H9 (cell line): ENCODE results near the gene C17orf114.

ENCODE experiments used
- DNase-seq: peaks from one replicate; pipeline ENCODE4 v3.0.0-alpha.2; 2017
- H2AFZ ChIP-seq: one replicate; pipeline ENCODE4 v1.6.1; 2013; ENCODE audit warnings: mild to moderate bottlenecking, low read length, control low read depth, moderate library complexity
- H2AK5ac ChIP-seq: 2 replicates; pipeline ENCODE4 v1.6.1; 2013; ENCODE audit warnings: low read length, control low read depth, mixed read lengths; ENCODE audit not compliant: insufficient read length
- H2BK120ac ChIP-seq: one replicate; pipeline ENCODE4 v1.6.1; 2013; ENCODE audit warnings: low read depth, mild to moderate bottlenecking, low read length, control low read depth, inconsistent platforms; ENCODE audit not compliant: poor library complexity, severe bottlenecking
- H2BK12ac ChIP-seq: 2 replicates; pipeline ENCODE4 v1.6.1; 2013; ENCODE audit warnings: low read length, control low read depth, mixed read lengths, low read depth; ENCODE audit not compliant: insufficient read length
- H2BK15ac ChIP-seq: 2 replicates; pipeline ENCODE4 v1.6.1; 2013; ENCODE audit warnings: low read depth, low read length, control low read depth
- H2BK20ac ChIP-seq: one replicate; pipeline ENCODE4 v1.6.1; 2013; ENCODE audit warnings: low read depth, mild to moderate bottlenecking, low read length, control low read depth, inconsistent platforms; ENCODE audit not compliant: poor library complexity, severe bottlenecking
- H2BK5ac ChIP-seq: 2 replicates; pipeline ENCODE4 v1.6.1; 2013; ENCODE audit warnings: low read length, control low read depth, mixed read lengths; ENCODE audit not compliant: insufficient read length
- H3K14ac ChIP-seq: 2 replicates; pipeline ENCODE4 v1.6.1; 2013; ENCODE audit warnings: low read length, control low read depth; ENCODE audit not compliant: insufficient read depth
- H3K18ac ChIP-seq: 2 replicates; pipeline ENCODE4 v1.6.1; 2013; ENCODE audit warnings: low read depth, mild to moderate bottlenecking, mixed read lengths, low read length, control low read depth; ENCODE audit not compliant: insufficient read length
- H3K23ac ChIP-seq: 2 replicates; pipeline ENCODE4 v1.6.1; 2013; ENCODE audit warnings: low read length, control low read depth, mixed read lengths, low read depth; ENCODE audit not compliant: insufficient read length
- H3K23me2 ChIP-seq: 2 replicates; pipeline ENCODE4 v1.6.1; 2013; ENCODE audit warnings: low read depth, mild to moderate bottlenecking, mixed read lengths, low read length, control low read depth; ENCODE audit not compliant: insufficient read length, poor library complexity, severe bottlenecking
- H3K27ac ChIP-seq: 2 replicates; pipeline ENCODE4 v1.5.1; 2013; ENCODE audit warnings: low read length, control low read depth, mixed read lengths, low read depth; ENCODE audit not compliant: insufficient read length
- H3K27me3 ChIP-seq: 2 replicates; pipeline ENCODE4 v1.6.1; 2013; ENCODE audit warnings: low read length, control low read depth, inconsistent platforms; ENCODE audit not compliant: insufficient read depth
- H3K4ac ChIP-seq: 2 replicates; pipeline ENCODE4 v1.6.1; 2013; ENCODE audit warnings: low read depth, mild to moderate bottlenecking, control low read depth, inconsistent platforms, low read length, moderate library complexity
- H3K4me1 ChIP-seq: 2 replicates; pipeline ENCODE4 v1.6.1; 2013; ENCODE audit warnings: low read length, control low read depth, inconsistent platforms; ENCODE audit not compliant: insufficient read depth
- H3K4me2 ChIP-seq: 2 replicates; pipeline ENCODE4 v1.6.1; 2013; ENCODE audit warnings: low read length, control low read depth, mixed read lengths; ENCODE audit not compliant: insufficient read length, insufficient read depth
- H3K56ac ChIP-seq: 2 replicates; pipeline ENCODE4 v1.6.1; 2013; ENCODE audit warnings: low read depth, mild to moderate bottlenecking, mixed read lengths, low read length, control low read depth; ENCODE audit not compliant: insufficient read length
- H3K79me1 ChIP-seq: 2 replicates; pipeline ENCODE4 v1.6.1; 2013; ENCODE audit warnings: low read depth, mild to moderate bottlenecking, moderate library complexity, low read length, control low read depth, inconsistent platforms; ENCODE audit not compliant: insufficient read depth, poor library complexity, severe bottlenecking
- H3K79me2 ChIP-seq: 2 replicates; pipeline ENCODE4 v1.6.1; 2013; ENCODE audit warnings: low read length, control low read depth, inconsistent platforms; ENCODE audit not compliant: insufficient read depth
- H3K9ac ChIP-seq: 2 replicates; pipeline ENCODE4 v1.6.1; 2013; ENCODE audit warnings: low read length, control low read depth, mixed read lengths; ENCODE audit not compliant: insufficient read length; ENCODE audit errors: extremely low read depth
- H3K9me3 ChIP-seq: one replicate; pipeline ENCODE4 v1.6.1; 2013; ENCODE audit warnings: low read depth, low read length, inconsistent platforms; ENCODE audit not compliant: control insufficient read depth
- H3T11ph ChIP-seq: one replicate; pipeline ENCODE4 v1.6.1; 2013; ENCODE audit warnings: mild to moderate bottlenecking, low read length, control low read depth, inconsistent platforms
- H4K20me1 ChIP-seq: one replicate; pipeline ENCODE4 v1.6.1; 2013; ENCODE audit not compliant: control insufficient read depth, insufficient read length, insufficient read depth
- H4K5ac ChIP-seq: 2 replicates; pipeline ENCODE4 v1.6.1; 2013; ENCODE audit warnings: low read depth, mild to moderate bottlenecking, mixed read lengths, low read length, control low read depth; ENCODE audit not compliant: insufficient read length
- H4K8ac ChIP-seq: replicated peaks from 2 replicates; pipeline ENCODE4 v1.6.1; 2013; ENCODE audit warnings: low read length, control low read depth, mixed read lengths, low read depth; ENCODE audit not compliant: insufficient read length
- H4K91ac ChIP-seq: 2 replicates; pipeline ENCODE4 v1.6.1; 2013; ENCODE audit warnings: low read depth, mild to moderate bottlenecking, moderate library complexity, mixed read lengths, low read length, control low read depth; ENCODE audit not compliant: insufficient read length
- H3K27ac Mint-ChIP-seq, 3 experiments: 2 replicates in 2 of 3; 3 replicates in 1 of 3; pipeline ENCODE4 v1.8.0; 2020 to 2021; ENCODE audit warnings: mixed read lengths in 3 of 3, mild to moderate bottlenecking in 1 of 3, moderate library complexity in 1 of 3
- H3K27me3 Mint-ChIP-seq: 2 replicates; pipeline ENCODE4 v1.8.0; 2021; ENCODE audit warnings: low read depth, mild to moderate bottlenecking, moderate library complexity, mixed read lengths
- H3K36me3 Mint-ChIP-seq, 3 experiments: 2 replicates in 2 of 3; 3 replicates in 1 of 3; pipeline ENCODE4 v1.8.0; 2020 to 2021; ENCODE audit warnings: low read depth in 3 of 3, mixed read lengths in 3 of 3; ENCODE audit not compliant: insufficient read depth in 1 of 3
- H3K4me1 Mint-ChIP-seq, 2 experiments: 2 replicates each; pipeline ENCODE4 v1.8.0; 2020; ENCODE audit warnings: mixed read lengths in 2 of 2
- H3K4me3 Mint-ChIP-seq, 2 experiments: 2 replicates in 1 of 2; 3 replicates in 1 of 2; pipeline ENCODE4 v1.8.0; 2020 to 2021; ENCODE audit warnings: mild to moderate bottlenecking in 2 of 2, mixed read lengths in 2 of 2, moderate library complexity in 1 of 2
- H3K9me3 Mint-ChIP-seq, 2 experiments: 2 replicates in 1 of 2; 3 replicates in 1 of 2; pipeline ENCODE4 v1.8.0; 2020; ENCODE audit warnings: mild to moderate bottlenecking in 2 of 2, mixed read lengths in 2 of 2, moderate library complexity in 1 of 2
- WGBS: extraction: QIAGEN DNeasy Blood & Tissue Kit; methylation state at CpG from one replicate; pipeline ENCODE4 v1.1.7; 2013; ENCODE audit warnings: missing lambda C conversion rate, low lambda C conversion rate, mixed read lengths; ENCODE audit not compliant: insufficient read length; ENCODE audit errors: extremely low coverage; 5-methylcytosine and 5-hydroxymethylcytosine counted together
- TF ChIP-seq, protein P1 (sequence below): fragments of 200-600 bp; sonication (generic); conservative IDR thresholded peaks from 3 replicates; pipeline ENCODE4 v1.8.0; 2021; ENCODE audit warnings: antibody characterized with exemption, mild to moderate bottlenecking

C17orf114 gene

GRCh38 chr17:4818276-4818675, 16.1 kb upstream of the C17orf114 start:
- Histone ChIP-seq H2BK15ac (no peak overlapping the region), H3K4me1 (no peaks in the 10 kb centered on the region), H2BK20ac (no peak overlapping the region), H2BK5ac (no peak overlapping the region), H2AK5ac (no peak overlapping the region), H2AFZ (no peak overlapping the region), H2BK12ac (no peak overlapping the region), H3K9ac (no peak overlapping the region), H3K27me3 (no peaks in the 10 kb centered on the region), H3T11ph (no peak overlapping the region), H4K91ac (no peak overlapping the region), H3K56ac (no peak overlapping the region), H3K9me3 (no peaks in the 10 kb centered on the region), H4K8ac (no peak overlapping the region), H3K27ac (no peak overlapping the region), H4K20me1 (no peaks in the 10 kb centered on the region), H3K4ac (no peak overlapping the region), H3K23ac (no peak overlapping the region), H3K79me1 (no peaks in the 10 kb centered on the region), H4K5ac (no peak overlapping the region), H3K79me2 (no peaks in the 10 kb centered on the region), H3K4me2 (no peak overlapping the region), H3K14ac (no peak overlapping the region), H2BK120ac (no peak overlapping the region), H3K18ac (no peak overlapping the region), H3K23me2 (no peaks in the 10 kb centered on the region)
- Mint-ChIP-seq H3K27me3 (no peaks in the 10 kb centered on the region), H3K36me3 (peaks cover 19 to 56% (median 53%) of the 10 kb centered on the region in 3 experiments), H3K9me3 (peaks cover 2% of the 10 kb centered on the region in 2 experiments; a peak in 4 of 5 replicates), H3K4me3 (no peak overlapping the region; a peak in 1 of 5 replicates), H3K27ac (no peak overlapping the region), H3K4me1 (no peaks in the 10 kb centered on the region)
- peak; percentile 62 for DNase-seq
- WGBS = no CpG with 5 or more reads among the region's 12 CpGs
- TF ChIP-seq, protein P1, sequence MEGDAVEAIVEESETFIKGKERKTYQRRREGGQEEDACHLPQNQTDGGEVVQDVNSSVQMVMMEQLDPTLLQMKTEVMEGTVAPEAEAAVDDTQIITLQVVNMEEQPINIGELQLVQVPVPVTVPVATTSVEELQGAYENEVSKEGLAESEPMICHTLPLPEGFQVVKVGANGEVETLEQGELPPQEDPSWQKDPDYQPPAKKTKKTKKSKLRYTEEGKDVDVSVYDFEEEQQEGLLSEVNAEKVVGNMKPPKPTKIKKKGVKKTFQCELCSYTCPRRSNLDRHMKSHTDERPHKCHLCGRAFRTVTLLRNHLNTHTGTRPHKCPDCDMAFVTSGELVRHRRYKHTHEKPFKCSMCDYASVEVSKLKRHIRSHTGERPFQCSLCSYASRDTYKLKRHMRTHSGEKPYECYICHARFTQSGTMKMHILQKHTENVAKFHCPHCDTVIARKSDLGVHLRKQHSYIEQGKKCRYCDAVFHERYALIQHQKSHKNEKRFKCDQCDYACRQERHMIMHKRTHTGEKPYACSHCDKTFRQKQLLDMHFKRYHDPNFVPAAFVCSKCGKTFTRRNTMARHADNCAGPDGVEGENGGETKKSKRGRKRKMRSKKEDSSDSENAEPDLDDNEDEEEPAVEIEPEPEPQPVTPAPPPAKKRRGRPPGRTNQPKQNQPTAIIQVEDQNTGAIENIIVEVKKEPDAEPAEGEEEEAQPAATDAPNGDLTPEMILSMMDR = no peak
